H1 (cell line): Measurements from ENCODE around the gene PRADC1. TPM values are rescaled to one million over a fixed set of nuclear protein-coding genes. Genes with fewer than 3 reads are reported as not detected.
A peak's percentile ranks its signal among the peaks of the same experiment; 100 is the strongest.

ENCODE experiments used
- CTCF ChIA-PET: fragments of 300-600 bp; sonication (Branson Sonifier 250); formaldehyde crosslinking; loops from one replicate; lab custom pipeline; 2021; ENCODE audit not compliant: partially characterized antibody; lab: Charles Lee
- POLR2A ChIA-PET: fragments of 300-600 bp; sonication (Branson Sonifier 250); formaldehyde crosslinking; loops from one replicate; lab custom pipeline; 2021; ENCODE audit warnings: inconsistent platforms; ENCODE audit not compliant: partially characterized antibody; lab: Charles Lee
- DNase-seq, 2 experiments: peaks; one replicate each; pipeline versions ENCODE4 v3.0.0 to v3.0.0-alpha.2; 2010 to 2022; ENCODE audit warnings: low spot score in 2 of 2, low read depth in 1 of 2, mixed read lengths in 1 of 2
- FAIRE-seq: peaks from 2 replicates; lab custom pipeline; 2011; peaks lifted over from hg19 to GRCh38; lab: Jason Lieb, UNC
- H2AFZ ChIP-seq: 2 replicates; pipeline ENCODE4 v1.8.1; 2012; ENCODE audit warnings: low read length, inconsistent platforms
- H2AK5ac ChIP-seq: 2 replicates; pipeline ENCODE4 v1.6.1; 2013; ENCODE audit warnings: low read depth, low read length
- H2BK120ac ChIP-seq: replicated peaks from 2 replicates; pipeline ENCODE3; 2013; ENCODE audit warnings: low read depth, low read length, inconsistent platforms
- H2BK12ac ChIP-seq: 2 replicates; pipeline ENCODE4 v1.6.1; 2013; ENCODE audit warnings: low read depth, low read length
- H2BK15ac ChIP-seq: 2 replicates; pipeline ENCODE4 v1.6.1; 2013; ENCODE audit warnings: low read length
- H2BK20ac ChIP-seq: 2 replicates; pipeline ENCODE4 v1.6.1; 2013; ENCODE audit warnings: low read length
- H2BK5ac ChIP-seq: 2 replicates; pipeline ENCODE4 v1.6.1; 2013; ENCODE audit warnings: low read depth, low read length
- H3K14ac ChIP-seq: 2 replicates; pipeline ENCODE4 v1.6.1; 2013; ENCODE audit warnings: inconsistent platforms; ENCODE audit not compliant: insufficient read length
- H3K18ac ChIP-seq: 2 replicates; pipeline ENCODE4 v1.6.1; 2013; ENCODE audit warnings: low read length; ENCODE audit errors: extremely low read depth
- H3K23ac ChIP-seq: 2 replicates; pipeline ENCODE4 v1.6.1; 2013; ENCODE audit warnings: inconsistent platforms; ENCODE audit not compliant: insufficient read length
- H3K23me2 ChIP-seq: 2 replicates; pipeline ENCODE4 v1.6.1; 2013; ENCODE audit warnings: low read depth, low read length
- H3K27ac ChIP-seq: 2 replicates; pipeline ENCODE4 v1.6.1; 2011; ENCODE audit warnings: low read depth, low read length, inconsistent platforms
- H3K27me3 ChIP-seq, 4 experiments: replicated peaks in 1 of 4; 1 replicate in 1 of 4; 2 replicates in 3 of 4; pipeline versions ENCODE4 v1.6.1 to v1.8.1; 2011 to 2013; ENCODE audit warnings: low read length in 3 of 4, mild to moderate bottlenecking in 3 of 4, inconsistent platforms in 2 of 4, mixed read lengths in 2 of 4, moderate library complexity in 1 of 4; ENCODE audit not compliant: control insufficient read depth in 3 of 4, insufficient read depth in 3 of 4; ENCODE audit errors: extremely low read depth in 1 of 4
- H3K36me3 ChIP-seq, 4 experiments: 2 replicates each; pipeline versions ENCODE4 v1.6.1 to v1.8.1; 2011 to 2013; ENCODE audit warnings: mild to moderate bottlenecking in 4 of 4, low read length in 3 of 4, moderate library complexity in 2 of 4, control low read depth in 1 of 4, inconsistent platforms in 1 of 4; ENCODE audit not compliant: insufficient read depth in 4 of 4, control insufficient read depth in 2 of 4
- H3K4ac ChIP-seq: replicated peaks from 2 replicates; pipeline ENCODE3; 2013; ENCODE audit warnings: low read length, low read depth, mixed read lengths, inconsistent platforms; ENCODE audit not compliant: insufficient read length
- H3K4me1 ChIP-seq, 4 experiments: replicated peaks in 1 of 4; 1 replicate in 1 of 4; 2 replicates in 3 of 4; pipeline versions ENCODE4 v1.6.1 to v1.8.1; 2011 to 2013; ENCODE audit warnings: low read length in 3 of 4, inconsistent platforms in 2 of 4, mixed read lengths in 1 of 4; ENCODE audit not compliant: insufficient read depth in 4 of 4, control insufficient read depth in 3 of 4
- H3K4me2 ChIP-seq, 2 experiments: 2 replicates each; pipeline versions ENCODE4 v1.6.1 to v1.8.1; 2011 to 2013; ENCODE audit warnings: low read depth in 2 of 2, low read length in 2 of 2, control low read depth in 1 of 2, inconsistent platforms in 1 of 2, mild to moderate bottlenecking in 1 of 2; ENCODE audit not compliant: insufficient read depth in 1 of 2
- H3K4me3 ChIP-seq, 4 experiments: fragments of 200-600, 300-600 bp in 1 of 4; sonication (generic), shearing (Covaris generic), sonication (Bioruptor Twin) in 1 of 4; 2 replicates each; pipeline versions ENCODE4 v1.5.1 to v1.8.1; 2011 to 2016; ENCODE audit warnings: low read length in 4 of 4, low read depth in 3 of 4, control low read depth in 2 of 4, inconsistent platforms in 2 of 4, mild to moderate bottlenecking in 2 of 4, mixed read lengths in 1 of 4, moderate library complexity in 1 of 4; ENCODE audit not compliant: insufficient read depth in 2 of 4; ENCODE audit errors: extremely low read depth in 1 of 4
- H3K56ac ChIP-seq: replicated peaks from 2 replicates; pipeline ENCODE3; 2013; ENCODE audit warnings: low read depth, mild to moderate bottlenecking, mixed read lengths, low read length, inconsistent platforms; ENCODE audit not compliant: insufficient read length
- H3K79me1 ChIP-seq: 2 replicates; pipeline ENCODE4 v1.6.1; 2013; ENCODE audit warnings: low read depth, low read length, control low read depth
- H3K79me2 ChIP-seq, 2 experiments: 2 replicates each; pipeline versions ENCODE4 v1.6.1 to v1.8.1; 2012 to 2013; ENCODE audit warnings: low read length in 2 of 2, mild to moderate bottlenecking in 2 of 2, inconsistent platforms in 1 of 2; ENCODE audit not compliant: insufficient read depth in 2 of 2, control insufficient read depth in 1 of 2
- H3K9ac ChIP-seq, 4 experiments: replicated peaks in 1 of 4; 1 replicate in 1 of 4; 2 replicates in 3 of 4; pipeline versions ENCODE4 v1.6.1 to v1.8.1; 2011 to 2013; ENCODE audit warnings: low read depth in 3 of 4, low read length in 3 of 4, control low read depth in 2 of 4, mild to moderate bottlenecking in 2 of 4, moderate library complexity in 2 of 4, inconsistent platforms in 1 of 4; ENCODE audit errors: extremely low read depth in 1 of 4
- H3K9me3 ChIP-seq, 2 experiments: 2 replicates each; pipeline versions ENCODE4 v1.6.1 to v1.8.1; 2012 to 2013; ENCODE audit warnings: mild to moderate bottlenecking in 2 of 2, moderate library complexity in 2 of 2, control low read depth in 1 of 2, inconsistent platforms in 1 of 2, low read depth in 1 of 2, low read length in 1 of 2, mixed read lengths in 1 of 2; ENCODE audit not compliant: insufficient read depth in 2 of 2
- H4K20me1 ChIP-seq, 2 experiments: replicated peaks in 1 of 2; 2 replicates each; pipeline versions ENCODE3 to v1.8.1; 2011 to 2013; ENCODE audit warnings: inconsistent platforms in 2 of 2, low read length in 2 of 2, mild to moderate bottlenecking in 1 of 2; ENCODE audit not compliant: insufficient read depth in 2 of 2, control insufficient read depth in 1 of 2
- H4K5ac ChIP-seq: 2 replicates; pipeline ENCODE4 v1.6.1; 2013; ENCODE audit warnings: low read length, low read depth, mixed read lengths, inconsistent platforms; ENCODE audit not compliant: insufficient read length
- H4K8ac ChIP-seq: 2 replicates; pipeline ENCODE4 v1.8.0; 2013; ENCODE audit warnings: mild to moderate bottlenecking, moderate library complexity, low read length, inconsistent platforms; ENCODE audit not compliant: insufficient read depth; ENCODE audit errors: extremely low read depth
- H4K91ac ChIP-seq: replicated peaks from 2 replicates; pipeline ENCODE3; 2013; ENCODE audit warnings: low read length, mixed read lengths, inconsistent platforms; ENCODE audit not compliant: insufficient read length
- CBX8 ChIP-seq: fragments of 300-800, 300-1000 bp; sonication (generic); IDR thresholded peaks from 2 replicates; pipeline ENCODE4 v1.7.1; 2016; ENCODE audit warnings: low read depth, low read length, borderline replicate concordance
- CREB1 ChIP-seq: IDR thresholded peaks from 2 replicates; pipeline ENCODE4 v1.6.1; 2012; ENCODE audit warnings: inconsistent platforms
- FOSL1 ChIP-seq: IDR thresholded peaks from 2 replicates; pipeline ENCODE4 v1.6.1; 2011; ENCODE audit warnings: mild to moderate bottlenecking, low read depth, low read length, moderate library complexity; ENCODE audit not compliant: insufficient read depth
- GTF2F1 ChIP-seq: IDR thresholded peaks from 2 replicates; pipeline ENCODE4 v1.6.1; 2012; ENCODE audit warnings: low read depth, low read length, improper control_type of control experiment, borderline replicate concordance
- MAX ChIP-seq: IDR thresholded peaks from 2 replicates; pipeline ENCODE4 v1.6.1; 2012; ENCODE audit warnings: inconsistent platforms
- POLR2AphosphoS5 ChIP-seq: IDR thresholded peaks from 2 replicates; pipeline ENCODE4 v1.6.1; 2011; ENCODE audit warnings: low read depth, low read length
- RFX5 ChIP-seq: IDR thresholded peaks from 2 replicates; pipeline ENCODE4 v1.6.1; 2011; ENCODE audit warnings: low read depth, low read length, improper control_type of control experiment, borderline replicate concordance
- SAP30 ChIP-seq: fragments of 300-600 bp; sonication (generic); IDR thresholded peaks from 2 replicates; pipeline ENCODE4 v1.7.1; 2012; ENCODE audit warnings: low read length, moderate library complexity, mild to moderate bottlenecking, inconsistent platforms; ENCODE audit not compliant: insufficient read depth, insufficient replicate concordance
- SIN3A ChIP-seq, 2 experiments: IDR thresholded peaks in 1 of 2; conservative IDR thresholded peaks in 1 of 2; 2 replicates each; pipeline ENCODE4 v1.6.1; 2011 to 2012; ENCODE audit warnings: low read length in 2 of 2, improper control_type of control experiment in 1 of 2, low read depth in 1 of 2, mild to moderate bottlenecking in 1 of 2
- SP4 ChIP-seq: IDR thresholded peaks from 2 replicates; pipeline ENCODE4 v1.6.1; 2012; ENCODE audit warnings: low read length, inconsistent platforms
- TCF12 ChIP-seq: IDR thresholded peaks from 2 replicates; pipeline ENCODE4 v1.6.1; 2011; ENCODE audit warnings: low read depth, mild to moderate bottlenecking, low read length
- TEAD4 ChIP-seq: IDR thresholded peaks from 2 replicates; pipeline ENCODE4 v1.6.1; 2012; ENCODE audit warnings: low read depth, low read length, inconsistent platforms, mixed read lengths
- YY1 ChIP-seq: IDR thresholded peaks from 2 replicates; pipeline ENCODE4 v1.6.1; 2011; ENCODE audit warnings: low read depth, mild to moderate bottlenecking, low read length
- WGBS, 2 experiments: shearing (Covaris generic) in 1 of 2; methylation state at CpG; one replicate each; pipeline versions ENCODE4 v1.1.6 to v1.1.7; 2013 to 2015; ENCODE audit warnings: low lambda C conversion rate in 2 of 2, mixed read lengths in 2 of 2, inconsistent platforms in 1 of 2, low coverage in 1 of 2, missing lambda C conversion rate in 1 of 2; ENCODE audit not compliant: insufficient replicate concordance in 2 of 2, insufficient coverage in 1 of 2, insufficient read length in 1 of 2; ENCODE audit errors: extremely low coverage in 1 of 2, missing lambda C conversion rate in 1 of 2; 5-methylcytosine and 5-hydroxymethylcytosine counted together
- polyA plus RNA-seq, 7 experiments: library from polyadenylated mRNA; depleted of rRNA in 3 of 7; stranded (reverse) in 5 of 7; unstranded in 2 of 7; fragments of >200 nt in 5 of 7; fragments of 200-250 nt in 2 of 7; gene quantifications; 1 replicate in 5 of 7; 2 replicates in 1 of 7; 4 replicates in 1 of 7; pipeline versions ENCODE4 v1.2.1 to v1.2.3, GENCODE V29; 2011 to 2013; ENCODE audit warnings: missing spikeins in 2 of 7, mixed read lengths in 2 of 7
- total RNA-seq: library from RNA; stranded (reverse); fragmentation: NEBNext Ultra II Directional; extraction: Animal tissue kit (Norgen Biotek cat#: 25700); gene quantifications from 2 replicates; pipeline ENCODE4 v1.2.1, GENCODE V29; 2021

Gene PRADC1
- total and polyA plus RNA-seq, 2 of the 8 experiments (the other 6 are each of a cell fraction or from before 2014, with no cell fraction given) = 8.9 to 13.1 TPM

- Histone ChIP-seq H2BK20ac (no peak overlapping the region), H3K27ac (no peak overlapping the region), H3K4me1 (peaks cover 0 to 12% (median 4%) of the 10 kb centered on the region in 4 experiments; a peak in 3 of 7 replicates), H3K56ac (no peak overlapping the region), H2BK15ac (no peak overlapping the region), H3K4me3 (no peak overlapping the region), H3K4me2 (no peak overlapping the region), H2BK12ac (no peak overlapping the region), H2BK120ac (no peak overlapping the region), H2BK5ac (peak overlapping the region; percentile 21; the same call in 1 of the 2 replicates), H3K23ac (no peak overlapping the region), H4K8ac (no peak overlapping the region), H3K36me3 (peaks cover 14 to 45% (median 25%) of the 10 kb centered on the region in 4 experiments; a peak in 7 of 8 replicates), H4K20me1 (peaks cover 15 to 16% of the 10 kb centered on the region in 2 experiments), H3K9me3 (no peaks in the 10 kb centered on the region), H4K91ac (no peak overlapping the region), H3K23me2 (no peaks in the 10 kb centered on the region), H3K4ac (no peak overlapping the region), H3K18ac (no peak overlapping the region), H3K79me1 (no peaks in the 10 kb centered on the region), H3K14ac (no peak overlapping the region), H3K27me3 (no peaks in the 10 kb centered on the region), H2AFZ (no peak overlapping the region), H2AK5ac (no peak overlapping the region), H4K5ac (no peak overlapping the region), H3K79me2 (no peaks in the 10 kb centered on the region), H3K9ac (no peak overlapping the region)
- DNase-seq = no peak
- ChIA-PET CTCF (interaction anchor here (1.2 to 7.0 kb wide), 11 partner anchors 11 to 100 kb away, joined by 3 to 51 read pairs (median 6); partner anchors contain the start of genes CCT7, EGR4, NOTO and PRADC1), POLR2A (interaction anchor here (0.9 to 5.1 kb wide), 9 partner anchors 9 to 43 kb away, joined by 3 to 53 read pairs (median 7); partner anchors contain the start of genes CCT7 and PRADC1)
- no peak for FAIRE-seq
- WGBS, 2 experiments = 67% methylated on average over 5 of the region's 5 CpGs; no CpG with 5 or more reads in 1 of the 2 experiments
- TF ChIP-seq SAP30 (no peak), CBX8 (no peak), TCF12 (no peak), TEAD4 (no peak), MAX (no peak), SP4 (no peak), FOSL1 (no peak), GTF2F1 (no peak), CREB1 (no peak), POLR2AphosphoS5 (no peak; the same call in 1 of the 2 replicates), YY1 (no peak), SIN3A (conservative IDR thresholded peaks at IDR 0.05 in 1 of 2, IDR thresholded peaks at IDR 0.05 in 1 of 2; ENCODE audit: low read depth in 1 of 2, low read length in 2 of 2) (no peak), RFX5 (no peak)
Observed at GRCh38 chr2:73255907-73256617, 23.0 kb upstream of the PRADC1 start.
